GM04503 (cell line): Measurements from ENCODE around the gene ORMDL1.
"Not testable (repeated sequence)": the region's sequence is repeated elsewhere in the genome, so short reads cannot be mapped to it uniquely, and the experiment has no call there.

ENCODE experiments used
- DNase-seq: peaks from one replicate; pipeline ENCODE4 v3.0.0-alpha.2; 2012; ENCODE audit warnings: low read depth

ORMDL1 gene

DNA sequence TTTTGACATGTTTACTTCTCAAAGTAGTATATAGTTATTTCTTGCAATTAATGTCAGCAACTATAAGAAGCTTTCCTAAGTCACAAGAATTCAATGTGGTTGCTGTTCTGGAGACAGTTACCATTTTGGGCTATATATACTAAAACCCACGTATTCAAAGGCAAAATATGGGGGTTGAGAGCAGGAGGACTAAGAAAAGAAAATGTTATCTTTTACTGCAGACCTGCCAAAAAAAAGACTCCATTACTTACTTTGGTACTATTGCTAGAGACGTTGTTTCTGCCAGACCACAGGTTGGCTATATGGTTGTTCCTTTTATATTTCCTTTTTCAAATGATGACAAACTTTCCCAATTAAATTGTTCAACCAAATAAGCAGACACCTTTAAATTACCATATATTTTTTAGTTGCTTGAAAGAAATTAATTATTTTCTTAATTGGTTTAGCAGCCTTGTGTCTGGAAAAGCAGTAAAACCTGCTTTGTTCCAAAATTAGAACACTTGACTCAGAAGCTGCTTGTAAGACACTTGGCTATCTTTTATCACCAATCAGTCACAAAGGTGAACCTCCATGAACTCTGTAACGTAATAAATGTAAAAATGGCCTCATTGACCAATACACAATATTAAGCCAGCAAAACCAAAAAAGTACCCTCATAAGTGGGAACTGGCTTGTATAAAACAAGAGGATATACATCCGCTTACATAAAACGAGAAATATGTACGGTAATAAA lies 13.4 kb downstream of the ORMDL1 start:
- DNase-seq = no peak

DNA sequence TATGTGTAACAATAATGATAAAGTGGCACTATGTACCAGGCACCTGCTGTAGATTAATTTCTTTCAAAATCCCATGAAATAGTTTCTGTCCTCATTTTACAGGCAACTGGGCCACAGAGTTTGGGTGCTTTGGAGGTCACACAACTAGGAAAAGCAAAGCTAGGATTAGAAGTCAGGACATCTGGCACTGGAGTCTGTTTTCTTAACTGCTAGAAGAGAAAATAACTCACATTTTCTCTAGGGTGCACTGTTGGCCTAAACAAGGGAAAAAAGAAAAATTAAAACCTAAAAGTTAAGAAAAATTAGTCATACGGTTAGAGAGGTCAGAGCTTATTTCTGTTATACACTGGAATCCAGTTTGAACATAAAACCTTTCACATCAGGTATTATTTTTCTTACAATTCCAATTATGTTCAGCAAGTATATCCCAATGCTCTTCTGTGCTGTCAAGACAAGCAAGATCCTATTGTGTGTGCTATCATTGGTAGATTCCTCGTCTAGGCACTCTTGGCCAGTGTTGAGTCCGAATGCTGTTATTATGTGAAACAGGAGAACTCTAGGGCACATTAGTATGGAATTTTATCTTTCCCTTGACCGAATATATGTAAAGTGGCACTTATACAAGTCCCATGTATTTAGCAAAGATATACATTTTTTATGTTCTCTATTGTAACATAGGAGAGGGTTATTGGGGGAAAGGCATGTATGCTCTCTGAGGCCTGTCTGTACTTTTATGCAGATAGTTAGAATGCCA lies 20.1 kb downstream of the ORMDL1 start:
- DNase-seq = no peak

DNA sequence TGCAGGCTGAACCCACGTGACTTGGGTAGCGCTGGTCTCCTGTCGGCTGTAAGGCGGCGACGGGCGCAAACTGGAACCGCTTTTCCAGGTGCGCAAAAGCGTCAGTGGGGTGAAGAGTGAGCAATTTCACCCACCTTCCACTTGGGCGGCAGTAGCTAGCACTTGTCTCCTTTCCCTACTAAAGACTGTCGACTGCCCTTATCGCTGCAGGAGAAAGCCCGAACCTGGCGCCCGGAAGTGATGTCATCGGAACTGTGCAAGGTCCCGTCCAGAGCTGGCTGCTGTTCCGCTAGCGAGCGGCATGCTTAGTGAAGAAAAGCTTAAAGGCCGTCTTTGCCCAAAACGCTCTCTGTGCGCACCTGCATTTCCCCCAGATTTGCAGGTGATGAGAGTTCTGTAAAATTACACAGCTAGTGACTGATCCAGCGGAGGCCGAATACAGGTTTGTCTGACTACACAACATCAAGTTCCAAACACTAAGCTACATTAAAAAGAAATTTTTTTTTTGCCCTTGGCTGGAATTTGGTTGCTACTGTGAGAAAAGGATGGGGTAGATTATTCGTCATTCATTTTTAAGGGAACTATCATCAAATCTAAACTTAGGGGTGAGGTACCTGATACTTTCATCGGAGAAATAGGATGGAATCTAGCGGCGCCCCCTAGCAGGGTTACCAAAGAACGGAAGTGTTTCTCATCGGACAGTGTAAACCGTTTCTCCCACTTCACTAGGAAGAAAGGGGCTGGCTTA lies 21.4 kb downstream of the ORMDL1 start, which contains the start of gene OSGEPL1:
Gene OSGEPL1 (minus strand): TSS at position 242 of the 748 bp plus-strand sequence. CDS start 1,152 bp downstream, outside the sequence.
- peak; percentile 69 for DNase-seq

DNA sequence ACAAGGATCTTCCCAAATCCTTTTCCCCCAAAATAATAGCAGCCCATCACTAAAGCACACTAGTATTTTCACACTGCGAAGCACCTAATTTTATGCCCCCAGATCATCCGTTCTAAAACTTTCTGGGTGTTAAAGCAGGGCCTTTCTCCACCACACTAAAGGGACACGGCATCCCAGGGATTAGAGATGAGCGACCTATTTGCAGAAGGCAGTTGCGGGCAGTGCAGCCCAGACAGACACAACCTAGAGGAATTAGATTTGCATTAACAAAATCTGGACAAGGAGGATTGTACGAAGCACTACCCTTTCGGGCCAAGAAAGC lies 21.9 kb downstream of the ORMDL1 start:
- DNase-seq = no peak

DNA sequence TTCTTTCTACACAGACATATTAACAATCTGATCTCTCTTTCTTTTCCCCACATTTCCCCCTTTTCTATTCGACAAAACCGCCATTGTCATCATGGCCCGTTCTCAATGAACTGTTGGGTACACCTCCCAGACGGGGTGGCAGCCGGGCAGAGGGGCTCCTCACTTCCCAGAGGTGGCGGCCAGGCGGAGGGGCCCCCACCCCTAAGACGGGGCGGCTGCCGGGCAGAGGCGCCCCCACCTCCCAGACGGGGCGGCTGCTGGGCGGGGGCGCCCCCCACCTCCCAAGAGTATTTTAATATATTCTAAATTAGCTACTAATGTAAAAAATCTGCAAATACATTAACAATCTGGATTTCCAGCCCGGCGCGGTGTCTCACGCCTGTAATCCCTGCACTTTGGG lies 24.0 kb downstream of the ORMDL1 start:
- DNase-seq = not testable (repeated sequence)

DNA sequence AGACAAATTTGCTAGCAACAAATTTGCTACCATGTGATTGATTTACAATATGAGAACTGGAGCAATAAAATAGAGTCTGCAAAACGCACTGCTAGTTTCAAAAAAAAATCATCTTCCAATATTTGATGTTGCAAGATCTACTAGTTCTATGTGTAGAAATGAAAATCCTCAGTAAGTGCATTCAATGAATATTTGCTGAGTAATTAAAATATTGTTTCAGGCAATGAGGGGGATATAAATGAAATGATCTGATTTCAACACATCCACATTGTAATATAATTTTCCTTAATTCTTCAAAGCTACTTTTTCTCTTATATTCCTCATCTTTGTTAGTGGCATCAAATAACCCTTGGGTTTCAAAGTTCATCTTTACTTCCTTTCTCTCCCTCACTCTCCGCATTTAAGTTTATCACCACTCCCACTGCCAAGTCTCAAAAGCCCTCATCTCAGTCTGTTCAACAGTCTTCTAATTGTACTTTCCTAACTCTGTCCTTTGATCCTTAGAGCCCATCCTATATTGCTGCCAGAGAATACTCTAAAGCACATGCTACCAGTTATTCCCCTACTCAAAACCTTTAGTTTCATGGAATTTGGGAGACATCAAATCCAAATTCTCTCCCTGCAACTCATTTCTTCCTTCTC lies 27.7 kb downstream of the ORMDL1 start:
- no peak for DNase-seq

DNA sequence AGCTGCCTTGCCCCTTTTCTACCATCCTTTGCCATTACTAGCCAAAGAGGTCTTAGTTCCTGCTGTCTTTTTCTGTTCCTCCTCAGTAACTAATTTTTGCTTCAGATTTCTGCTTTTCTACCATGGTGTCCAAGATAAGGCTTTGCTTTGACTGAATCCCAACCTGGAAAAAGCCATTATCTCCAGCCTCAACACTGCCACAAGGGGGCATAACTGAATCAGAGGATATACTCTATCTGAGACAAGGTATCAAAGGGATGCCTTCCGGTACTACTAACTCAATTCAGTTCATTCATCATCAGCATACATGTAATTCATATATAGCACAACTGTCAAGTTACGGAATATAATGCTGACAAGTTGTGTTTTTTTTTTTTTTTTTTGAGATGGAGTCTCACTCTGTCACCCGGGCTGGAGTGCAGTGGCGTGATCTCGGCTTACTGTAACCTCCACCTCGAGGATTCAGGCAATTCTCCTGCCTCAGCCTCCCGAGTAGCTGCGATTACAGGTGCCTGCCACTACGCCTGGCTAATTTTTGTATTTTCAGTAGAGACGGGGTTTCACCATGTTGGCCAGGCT lies 33.0 kb downstream of the ORMDL1 start:
- DNase-seq = no peak

DNA sequence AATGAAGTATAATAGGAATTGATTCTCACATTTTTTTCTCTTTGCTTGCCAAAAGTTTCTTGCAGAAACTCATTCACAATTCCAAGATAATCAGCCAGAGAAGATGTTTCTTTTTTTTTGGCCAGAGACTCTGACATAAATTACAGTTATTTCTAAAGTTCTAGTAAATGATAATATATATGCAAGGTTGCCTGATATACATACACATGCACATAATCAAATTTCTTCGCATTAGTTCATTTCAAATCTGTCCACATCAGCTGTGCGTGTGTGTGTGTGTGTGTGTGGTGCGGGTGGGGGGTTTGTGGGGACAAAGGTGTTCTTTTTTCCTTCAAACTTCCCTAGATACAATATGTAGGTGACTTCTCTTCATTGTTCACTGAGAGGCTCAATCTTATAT lies 54.7 kb downstream of the ORMDL1 start:
- no peak for DNase-seq

DNA sequence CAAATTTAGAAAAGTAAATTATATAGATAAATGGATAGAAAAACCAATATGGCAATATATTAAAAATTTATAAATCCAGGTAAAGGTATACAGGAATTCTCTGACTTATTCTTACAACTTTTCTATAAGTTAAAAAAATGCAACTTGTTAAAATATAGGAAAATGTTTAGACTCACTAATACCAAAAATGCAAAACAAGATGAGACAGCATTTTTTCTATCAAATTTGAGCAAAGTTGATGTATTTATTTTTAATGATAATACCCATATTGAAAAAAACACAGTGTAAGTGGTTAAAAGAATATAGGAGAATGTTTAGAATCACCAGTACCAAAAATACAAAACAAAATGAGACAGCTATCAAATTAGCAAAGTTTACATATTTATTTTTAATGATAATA lies 57.3 kb downstream of the ORMDL1 start:
- DNase-seq = no peak

DNA sequence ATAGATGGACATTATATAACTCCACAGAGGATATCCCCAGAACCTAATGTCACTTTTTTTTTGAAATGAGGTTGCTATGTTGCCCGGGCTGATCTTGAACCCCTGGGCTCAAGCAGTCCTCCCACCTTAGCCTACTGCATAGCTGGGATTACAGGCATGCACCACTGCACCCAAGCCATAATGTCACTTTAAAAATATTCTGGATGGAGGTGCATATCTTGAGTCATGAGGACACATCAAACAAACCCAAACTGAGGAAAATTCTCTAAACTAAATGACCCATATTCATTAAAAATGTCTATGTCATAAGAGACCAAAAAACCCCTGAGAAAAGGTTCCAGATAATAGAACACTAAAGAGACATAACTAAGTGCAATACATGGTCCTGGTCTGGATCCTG lies 57.9 kb downstream of the ORMDL1 start:
- DNase-seq = no peak

DNA sequence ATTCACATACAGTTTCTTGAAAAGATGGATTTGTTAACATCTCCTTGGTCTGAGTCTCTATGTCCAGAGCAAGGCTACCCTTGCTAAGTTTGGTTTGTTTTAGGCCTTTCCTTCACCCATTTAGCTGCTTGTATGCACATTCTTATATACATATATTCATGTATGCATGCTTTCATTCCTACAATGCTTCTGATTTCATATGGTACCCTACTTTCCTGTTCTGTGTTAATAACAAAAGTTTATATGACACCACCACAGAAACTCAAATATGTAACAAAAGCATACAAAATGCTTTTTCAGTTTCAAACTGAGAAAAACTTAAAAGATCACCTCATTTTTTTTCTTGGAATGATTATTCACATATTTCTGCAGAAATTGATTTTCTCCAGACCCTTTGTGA lies 60.9 kb downstream of the ORMDL1 start:
- no peak for DNase-seq
